T-helper 1 cell treated with Interleukin-12 subunit alpha and Interleukin-12 subunit beta and Interleukin-4 antibody, amounts not matched to agents 30 μg/mL and 1 μg/mL, for 36 hours (primary cell): ENCODE results near the gene NXF1.
A peak's percentile ranks its signal among the peaks of the same experiment; 100 is the strongest.
"Not testable (repeated sequence)": the region's sequence is repeated elsewhere in the genome, so short reads cannot be mapped to it uniquely, and the experiment has no call there.

Experiments
- H3K27ac Mint-ChIP-seq: one replicate; pipeline ENCODE4 v1.8.0; 2021; ENCODE audit warnings: mild to moderate bottlenecking, mixed read lengths
- H3K27me3 Mint-ChIP-seq: one replicate; pipeline ENCODE4 v1.8.0; 2021; ENCODE audit warnings: low read depth, mixed read lengths
- H3K36me3 Mint-ChIP-seq: one replicate; pipeline ENCODE4 v1.8.0; 2021; ENCODE audit warnings: low read depth, mixed read lengths
- H3K4me1 Mint-ChIP-seq: one replicate; pipeline ENCODE4 v1.8.0; 2021; ENCODE audit warnings: low read depth, mixed read lengths
- H3K4me3 Mint-ChIP-seq: one replicate; pipeline ENCODE4 v1.8.0; 2021; ENCODE audit warnings: mild to moderate bottlenecking, moderate library complexity, mixed read lengths
- H3K9me3 Mint-ChIP-seq: one replicate; pipeline ENCODE4 v1.8.0; 2021; ENCODE audit warnings: mixed read lengths

NXF1 gene

GRCh38 chr11:62752177-62752785 is 53.0 kb downstream of the NXF1 start:
- no peaks in the 10 kb centered on the region for H3K27me3 Mint-ChIP-seq
- no peak overlapping the region for H3K27ac Mint-ChIP-seq
- peaks cover 3% of the 10 kb centered on the region for H3K36me3 Mint-ChIP-seq
- H3K4me1 Mint-ChIP-seq: peaks cover 19% of the 10 kb centered on the region
- no peaks in the 10 kb centered on the region for H3K9me3 Mint-ChIP-seq
- peak overlapping the region; percentile 96 for H3K4me3 Mint-ChIP-seq

DNA sequence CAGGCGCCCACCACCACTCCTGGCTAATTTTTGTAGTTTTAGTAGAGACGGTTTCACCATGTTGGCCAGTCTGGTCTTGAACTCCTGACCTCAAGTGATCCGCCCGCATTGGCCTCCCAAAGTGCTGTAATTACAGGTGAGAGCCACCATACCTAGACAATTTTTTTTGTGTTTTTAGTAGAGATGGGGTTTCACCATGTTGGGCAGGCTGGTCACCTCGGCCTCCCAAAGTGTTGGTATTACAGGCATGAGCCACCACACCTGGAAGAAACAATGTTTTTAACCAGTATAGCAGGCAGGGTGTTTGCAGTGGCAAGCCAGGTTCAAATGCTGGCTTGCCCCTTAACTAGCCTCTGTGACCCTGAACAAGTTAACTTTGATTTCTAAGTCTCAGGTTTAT is 55.3 kb downstream of the NXF1 start:
- not testable (repeated sequence) for H3K36me3 Mint-ChIP-seq, H3K27ac Mint-ChIP-seq, H3K27me3 Mint-ChIP-seq, H3K9me3 Mint-ChIP-seq, H3K4me3 Mint-ChIP-seq
- H3K4me1 Mint-ChIP-seq: peaks cover 19% of the 10 kb centered on the region

GRCh38 chr11:62747475-62748160 is 57.6 kb downstream of the NXF1 start:
- Mint-ChIP-seq H3K27ac (no peak overlapping the region), H3K4me1 (peaks cover 7% of the 10 kb centered on the region), H3K36me3 (peaks cover 3% of the 10 kb centered on the region), H3K9me3 (no peaks in the 10 kb centered on the region), H3K4me3 (no peak overlapping the region), H3K27me3 (no peaks in the 10 kb centered on the region)
